NCI-H345 treated with DMSO at 0.1 percent for 48 hours (cell line): ENCODE measurements around the gene CZIB.
"Not testable (repeated sequence)": the region's sequence is repeated elsewhere in the genome, so short reads cannot be mapped to it uniquely, and the experiment has no call there.

ENCODE experiments used
- DNase-seq: peaks from one replicate; lab custom pipeline; 2025; ENCODE audit not compliant: unreplicated experiment; lab: John Stamatoyannopoulos, UW

Gene CZIB

DNA sequence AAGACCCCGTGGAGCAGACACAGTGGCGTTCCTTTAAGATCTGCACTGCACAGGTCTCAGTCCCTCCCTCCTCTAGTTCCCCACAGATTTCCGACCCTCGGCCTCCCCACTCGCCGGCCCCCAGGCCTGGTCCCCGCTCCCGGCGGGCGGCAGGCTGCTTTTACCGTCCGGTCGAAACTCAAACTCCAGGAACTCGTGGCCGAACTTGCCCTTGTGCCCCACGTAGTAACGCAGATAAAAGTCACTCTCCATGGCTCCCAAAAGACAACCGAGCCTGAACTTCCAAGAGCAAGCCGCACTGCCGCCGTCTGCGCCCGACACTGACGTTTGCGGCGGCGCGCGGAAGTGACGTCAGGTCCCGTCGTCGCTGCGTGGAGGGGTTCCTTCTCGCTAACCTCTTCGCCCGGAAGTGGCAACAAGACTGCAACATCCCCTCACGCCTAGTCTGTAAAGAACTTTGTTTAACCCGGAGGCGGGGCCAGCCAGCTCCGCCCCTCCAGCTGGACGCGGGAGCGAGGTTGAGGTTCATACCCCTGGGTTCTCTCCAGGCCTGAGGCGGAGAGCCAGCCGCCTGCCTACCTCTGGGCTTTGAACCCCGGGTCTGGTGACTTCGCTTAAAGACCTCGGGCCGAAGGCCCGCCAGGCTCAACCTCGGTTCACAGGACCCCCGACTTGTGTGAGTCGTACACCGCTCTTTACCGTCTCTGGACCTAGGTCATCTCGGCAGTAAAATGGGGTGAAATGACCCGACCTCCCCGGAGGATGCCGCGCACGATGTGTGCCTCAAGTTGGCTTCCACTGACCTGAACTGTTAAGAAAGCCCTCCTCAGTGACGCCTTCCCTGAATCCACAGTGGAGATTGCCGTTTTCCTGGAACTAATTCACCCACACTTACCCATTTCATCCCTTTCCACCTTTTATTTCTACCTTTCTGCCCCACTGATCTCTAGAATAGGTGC lies 18.0 kb upstream of the CZIB start, which contains the start of gene MAGOH:
Gene MAGOH (minus strand): TSS at position 322 of the 959 bp plus-strand sequence. CDS start 70 bp downstream, at position 252.
- DNase-seq, result peak; percentile 82

GRCh38 chr1:53237638-53238037 lies 17.2 kb upstream of the CZIB start:
- no peak for DNase-seq

DNA sequence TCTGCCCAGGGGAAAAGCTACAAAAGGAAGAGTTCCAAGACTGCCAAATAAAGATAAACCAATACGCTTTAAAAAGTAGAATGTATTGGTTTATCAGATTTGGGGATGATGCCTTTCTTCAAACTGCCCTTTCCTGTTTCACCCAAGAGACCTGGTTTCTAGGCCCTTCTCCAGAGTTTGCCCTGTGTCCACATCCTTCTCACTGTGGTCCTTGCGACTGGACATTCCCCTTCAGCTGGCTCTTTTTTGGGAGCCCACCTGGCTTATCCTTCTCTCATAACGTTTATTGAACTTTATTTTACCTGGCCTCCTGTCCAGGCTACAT lies 490 bp upstream of the CZIB start:
- no peak for DNase-seq

DNA sequence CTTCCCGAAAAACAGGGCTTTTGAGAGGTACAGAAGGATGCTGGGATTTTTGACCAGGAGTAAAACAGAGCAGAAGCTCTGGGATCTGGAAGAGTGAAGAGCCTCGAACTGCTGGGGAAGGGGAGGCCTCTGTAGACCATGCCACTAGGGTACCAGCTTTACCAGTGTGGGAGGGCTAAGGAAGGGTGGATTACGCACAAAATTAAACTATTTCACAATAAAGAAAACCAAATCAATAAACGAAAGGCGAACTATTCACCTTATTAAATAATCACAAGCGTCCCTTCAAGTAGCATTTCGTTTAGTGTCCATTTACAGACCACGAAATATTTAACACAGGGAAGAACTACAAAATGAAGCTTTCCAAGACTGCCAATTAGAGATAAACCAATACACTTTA lies 723 bp downstream of the CZIB start:
- no peak for DNase-seq

GRCh38 chr1:53218201-53218600 lies 2.2 kb downstream of the CZIB start:
- no peak for DNase-seq

- DNase-seq, result no peak
These were observed 6.0 kb downstream of the CZIB start for GRCh38 chr1:53214376-53214940.

GRCh38 chr1:53210954-53211353 lies 9.5 kb downstream of the CZIB start:
- DNase-seq, result no peak

DNA sequence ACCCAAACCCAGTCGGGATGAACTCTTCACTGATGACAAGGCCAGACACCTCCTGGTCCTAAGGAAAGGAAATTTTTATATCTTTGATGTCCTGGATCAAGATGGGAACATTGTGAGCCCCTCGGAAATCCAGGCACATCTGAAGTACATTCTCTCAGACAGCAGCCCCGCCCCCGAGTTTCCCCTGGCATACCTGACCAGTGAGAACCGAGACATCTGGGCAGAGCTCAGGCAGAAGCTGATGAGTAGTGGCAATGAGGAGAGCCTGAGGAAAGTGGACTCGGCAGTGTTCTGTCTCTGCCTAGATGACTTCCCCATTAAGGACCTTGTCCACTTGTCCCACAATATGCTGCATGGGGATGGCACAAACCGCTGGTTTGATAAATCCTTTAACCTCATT lies 10.1 kb downstream of the CZIB start:
- no peak for DNase-seq

DNA sequence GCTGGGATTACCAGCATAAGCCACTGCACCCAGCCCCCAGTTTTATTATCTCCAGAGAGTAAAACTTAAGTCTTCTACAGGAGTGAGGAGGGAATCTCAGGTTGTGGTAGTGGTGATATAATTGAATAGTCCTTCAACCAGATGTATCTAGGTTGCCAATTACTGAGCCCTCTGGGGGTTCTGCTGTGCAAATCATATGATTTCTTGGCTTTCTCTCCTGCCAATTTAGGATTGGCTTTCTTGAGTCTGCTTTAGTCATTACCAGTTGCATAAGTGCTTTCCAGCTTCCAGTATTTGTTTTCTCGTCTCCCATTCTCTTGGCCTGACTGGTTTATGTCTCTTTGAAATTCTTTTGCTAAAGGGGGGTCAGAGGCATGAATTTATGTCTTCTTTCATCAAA lies 12.7 kb downstream of the CZIB start:
- DNase-seq, result no peak

GRCh38 chr1:53206735-53207379 lies 13.6 kb downstream of the CZIB start:
- no peak for DNase-seq

GRCh38 chr1:53206083-53206685 lies 14.2 kb downstream of the CZIB start:
- not testable (repeated sequence) for DNase-seq

DNA sequence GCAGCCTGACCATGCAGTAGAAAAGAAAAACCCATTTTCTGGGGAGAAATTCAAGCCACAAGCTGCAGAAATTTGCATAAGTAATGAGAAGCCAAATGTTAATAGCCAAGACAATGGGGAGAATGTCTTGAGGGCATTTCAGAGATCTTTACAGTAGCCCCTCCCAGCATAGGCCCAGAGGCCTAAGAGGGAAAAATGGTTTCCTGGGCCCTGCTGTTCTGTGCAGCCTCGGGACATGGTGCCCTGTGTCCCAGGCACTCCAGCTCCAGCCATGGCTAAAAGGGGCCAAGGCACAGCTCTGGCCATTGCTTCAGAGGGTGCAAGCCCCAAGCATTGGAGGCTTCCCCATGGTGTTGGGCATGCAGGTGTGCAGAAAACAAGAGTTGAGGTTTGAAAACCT lies 14.9 kb downstream of the CZIB start:
- not testable (repeated sequence) for DNase-seq

GRCh38 chr1:53203466-53203865 lies 17.0 kb downstream of the CZIB start:
- DNase-seq, result no peak

GRCh38 chr1:53198241-53198651 lies 22.2 kb downstream of the CZIB start:
- no peak for DNase-seq

DNA sequence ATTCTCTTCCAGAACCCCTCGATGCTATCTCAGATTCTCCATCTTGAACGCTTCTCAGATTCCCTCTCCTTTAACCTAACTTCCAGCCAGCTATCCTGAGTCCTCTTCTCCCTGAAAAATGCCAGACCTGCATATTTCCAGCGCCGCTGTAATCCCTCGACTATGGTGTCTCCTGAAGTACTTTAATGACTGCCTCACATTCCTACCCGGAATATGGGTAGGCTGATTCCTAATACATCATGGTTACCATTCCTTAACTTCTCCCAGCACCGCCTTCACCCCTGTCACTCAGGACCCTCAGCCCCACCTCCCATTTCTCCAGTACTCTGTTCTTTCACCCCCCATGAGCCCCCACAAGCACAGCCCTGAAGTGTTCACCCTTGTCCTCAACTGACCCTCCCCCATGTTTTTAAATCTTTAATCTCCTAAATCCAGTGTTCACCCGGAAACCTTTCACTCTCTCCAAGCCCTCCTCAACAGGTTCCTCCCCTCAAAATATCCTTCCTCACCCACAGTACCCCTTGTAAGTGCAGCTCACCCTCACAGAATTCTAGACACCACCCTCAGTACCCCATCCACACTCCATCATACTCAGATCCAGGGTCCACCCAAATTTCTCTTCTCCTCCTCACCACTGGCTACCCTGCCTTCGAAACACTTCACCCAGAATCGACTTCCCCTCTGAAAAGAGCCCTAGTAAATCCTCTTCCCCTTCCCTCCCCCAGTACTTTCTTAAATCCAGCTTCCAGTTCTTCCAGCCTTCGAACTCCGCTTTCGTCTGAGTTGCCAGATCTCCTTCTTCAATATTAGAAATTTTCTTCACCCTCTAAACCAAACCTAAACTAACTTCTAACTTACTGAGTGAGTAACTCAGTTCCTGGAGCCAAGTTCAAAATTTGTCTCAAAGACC lies 22.9 kb downstream of the CZIB start:
- no peak for DNase-seq

GRCh38 chr1:53196485-53197290 lies 23.7 kb downstream of the CZIB start, which contains the start of gene CPT2:
TSS of gene CPT2 (plus strand) at chr1:53196824. CDS start at chr1:53196944, 120 bp downstream.
- peak; percentile 87 for DNase-seq

- DNase-seq, result no peak
These were observed 24.4 kb downstream of the CZIB start for GRCh38 chr1:53196017-53196484.

DNA sequence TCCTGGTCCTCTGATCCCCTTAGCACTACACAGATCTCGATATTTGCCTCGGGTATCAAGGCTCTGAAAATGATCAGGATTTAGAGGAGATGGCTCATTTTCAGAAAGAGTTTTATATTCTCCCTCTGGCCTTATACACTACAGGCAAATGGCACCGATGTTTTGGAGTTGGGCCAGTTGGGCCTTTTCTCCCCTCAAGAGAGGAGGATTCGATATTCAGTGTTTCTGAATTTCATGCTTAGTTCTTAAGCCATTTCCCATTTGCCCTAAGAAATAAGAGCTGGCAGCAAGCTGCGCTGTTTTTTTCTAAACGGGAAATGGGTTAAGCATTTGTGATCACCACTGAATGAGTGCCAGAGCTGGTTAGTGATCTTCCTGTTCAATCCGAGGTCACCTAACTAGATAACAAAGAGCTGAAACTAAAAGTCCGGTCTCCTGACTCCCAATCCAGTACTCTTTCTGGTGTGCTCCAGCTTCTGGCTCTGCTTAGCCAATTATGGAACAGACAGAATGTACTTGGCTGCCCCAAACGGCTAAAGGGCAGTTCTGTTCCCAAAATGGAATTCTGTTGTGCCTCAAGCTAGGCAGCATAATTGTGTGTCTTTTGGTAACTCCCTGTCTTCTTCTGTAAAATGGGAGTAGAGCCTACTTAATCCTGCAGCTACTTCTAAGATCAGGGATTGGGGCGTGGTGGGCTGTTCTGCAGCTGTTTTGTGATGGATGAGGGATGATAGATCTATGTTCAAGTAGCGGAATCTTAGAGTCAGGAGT lies 25.0 kb downstream of the CZIB start:
- no peak for DNase-seq

GRCh38 chr1:53190210-53190611 lies 30.2 kb downstream of the CZIB start:
- no peak for DNase-seq
